Uterus (tissue), 4 donors: ENCODE measurements around the gene IRX4. TPM values are rescaled to one million over a fixed set of nuclear protein-coding genes. Genes with fewer than 3 reads are reported as not detected.

Experiments
- DNase-seq, 2 donors: peaks; one replicate each; pipeline ENCODE4 v3.0.0-alpha.2; 2019 to 2020
- H3K27ac ChIP-seq, 2 donors: fragments of 200-600 bp; sonication (generic); 1 replicate in 1 of 2; 2 replicates in 1 of 2; pipeline ENCODE4 v1.5.1; 2016 to 2018
- H3K27me3 ChIP-seq, 2 donors: fragments of 200-600 bp; sonication (generic); one replicate each; pipeline ENCODE4 v1.5.1; 2018 to 2019; ENCODE audit warnings: control low read depth in 1 of 2
- H3K36me3 ChIP-seq, 2 donors: fragments of 200-600 bp; sonication (generic); one replicate each; pipeline ENCODE4 v1.5.1; 2019; ENCODE audit warnings: control low read depth in 1 of 2
- H3K4me1 ChIP-seq, 2 donors: fragments of 200-600 bp; sonication (generic); one replicate each; pipeline ENCODE4 v1.5.1; 2018 to 2019; ENCODE audit warnings: control low read depth in 1 of 2
- H3K4me3 ChIP-seq, 2 donors: fragments of 200-600 bp; sonication (generic); 1 replicate in 1 of 2; 2 replicates in 1 of 2; pipeline ENCODE4 v1.5.1; 2018 to 2019; ENCODE audit warnings: mild to moderate bottlenecking in 1 of 2
- H3K9me3 ChIP-seq, 2 donors: fragments of 200-600 bp; sonication (generic); one replicate each; pipeline ENCODE4 v1.5.1; 2019; ENCODE audit warnings: control low read depth in 1 of 2
- POLR2A ChIP-seq, 2 donors: fragments of 450-650 bp; IDR thresholded peaks; one replicate each; pipeline ENCODE4 v1.6.1; 2016; ENCODE audit warnings: antibody characterized with exemption in 2 of 2, mild to moderate bottlenecking in 1 of 2, moderate library complexity in 1 of 2
- intact Hi-C: fragments of 100-400 bp; cut with DNase I; formaldehyde crosslinking; loops from one replicate; pipeline ENCODE4 v1.15.1; 2023; ENCODE audit warnings: low total_unique reads
- total RNA-seq, 4 donors: library from RNA; depleted of rRNA in 3 of 4; stranded (reverse); fragments of >200 nt in 3 of 4; gene quantifications; one replicate each; pipeline versions ENCODE4 v1.1.0 to v1.2.4, GENCODE V29; 2014 to 2023
- TF ChIP-seq, protein P1 (sequence below), 4 experiments: fragments of 200-600 bp in 2 of 4; fragments of 450-650 bp in 2 of 4; sonication (generic) in 2 of 4; IDR thresholded peaks; one replicate each; pipeline ENCODE4 v1.5.1; 2016 to 2019; ENCODE audit warnings: antibody characterized with exemption in 4 of 4, mild to moderate bottlenecking in 2 of 4, moderate library complexity in 1 of 4
- donor health status: DM: yes; HTN: yes; CAD: no.

Gene IRX4
- total RNA-seq, 4 donors from 2014 or later: not detected

DNA sequence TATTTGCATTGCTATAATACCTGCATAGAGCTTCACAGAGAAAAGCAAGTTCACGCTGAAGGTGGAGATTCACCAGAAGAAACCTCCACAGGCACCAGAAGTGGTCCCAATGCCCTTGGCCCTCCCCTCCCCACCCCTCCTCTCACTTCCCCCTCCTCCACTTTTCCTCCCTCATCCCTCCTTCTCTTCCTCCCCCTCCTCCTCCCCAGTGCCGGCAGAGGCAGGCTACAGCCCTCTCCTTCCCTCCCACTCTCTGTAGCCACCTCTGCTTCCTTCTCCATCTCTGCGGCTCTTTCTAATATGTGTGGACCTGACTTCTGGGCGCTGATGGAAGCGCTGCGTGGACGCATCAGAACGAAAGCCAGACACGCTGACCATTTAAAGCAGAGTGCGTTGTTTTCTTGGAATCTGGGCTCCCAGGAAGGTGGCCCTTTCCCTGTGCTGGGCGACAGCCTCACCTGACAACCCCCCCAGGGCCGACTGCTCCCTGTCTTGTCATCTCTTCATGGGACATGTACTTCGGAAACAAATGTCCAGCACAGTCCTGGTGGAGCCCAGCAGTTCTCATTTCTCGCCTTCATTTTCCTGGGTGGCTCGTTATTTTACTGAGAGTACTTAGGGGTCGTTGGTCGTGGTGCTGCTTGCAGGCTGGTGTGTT lies 52.0 kb downstream of the IRX4 start:
- DNase-seq: no peak
- Histone ChIP-seq H3K27me3 (no peaks in the 10 kb centered on the region), H3K4me1 (no peaks in the 10 kb centered on the region), H3K9me3 (no peaks in the 10 kb centered on the region), H3K4me3 (no peak overlapping the region), H3K27ac (no peak overlapping the region), H3K36me3 (no peaks in the 10 kb centered on the region)
- intact Hi-C loops: no loop called here
- TF ChIP-seq, protein P1, sequence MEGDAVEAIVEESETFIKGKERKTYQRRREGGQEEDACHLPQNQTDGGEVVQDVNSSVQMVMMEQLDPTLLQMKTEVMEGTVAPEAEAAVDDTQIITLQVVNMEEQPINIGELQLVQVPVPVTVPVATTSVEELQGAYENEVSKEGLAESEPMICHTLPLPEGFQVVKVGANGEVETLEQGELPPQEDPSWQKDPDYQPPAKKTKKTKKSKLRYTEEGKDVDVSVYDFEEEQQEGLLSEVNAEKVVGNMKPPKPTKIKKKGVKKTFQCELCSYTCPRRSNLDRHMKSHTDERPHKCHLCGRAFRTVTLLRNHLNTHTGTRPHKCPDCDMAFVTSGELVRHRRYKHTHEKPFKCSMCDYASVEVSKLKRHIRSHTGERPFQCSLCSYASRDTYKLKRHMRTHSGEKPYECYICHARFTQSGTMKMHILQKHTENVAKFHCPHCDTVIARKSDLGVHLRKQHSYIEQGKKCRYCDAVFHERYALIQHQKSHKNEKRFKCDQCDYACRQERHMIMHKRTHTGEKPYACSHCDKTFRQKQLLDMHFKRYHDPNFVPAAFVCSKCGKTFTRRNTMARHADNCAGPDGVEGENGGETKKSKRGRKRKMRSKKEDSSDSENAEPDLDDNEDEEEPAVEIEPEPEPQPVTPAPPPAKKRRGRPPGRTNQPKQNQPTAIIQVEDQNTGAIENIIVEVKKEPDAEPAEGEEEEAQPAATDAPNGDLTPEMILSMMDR (IDR thresholded peaks at IDR 0.05): no peak
- TF ChIP-seq POLR2A (IDR thresholded peaks at IDR 0.05): no peak

DNA sequence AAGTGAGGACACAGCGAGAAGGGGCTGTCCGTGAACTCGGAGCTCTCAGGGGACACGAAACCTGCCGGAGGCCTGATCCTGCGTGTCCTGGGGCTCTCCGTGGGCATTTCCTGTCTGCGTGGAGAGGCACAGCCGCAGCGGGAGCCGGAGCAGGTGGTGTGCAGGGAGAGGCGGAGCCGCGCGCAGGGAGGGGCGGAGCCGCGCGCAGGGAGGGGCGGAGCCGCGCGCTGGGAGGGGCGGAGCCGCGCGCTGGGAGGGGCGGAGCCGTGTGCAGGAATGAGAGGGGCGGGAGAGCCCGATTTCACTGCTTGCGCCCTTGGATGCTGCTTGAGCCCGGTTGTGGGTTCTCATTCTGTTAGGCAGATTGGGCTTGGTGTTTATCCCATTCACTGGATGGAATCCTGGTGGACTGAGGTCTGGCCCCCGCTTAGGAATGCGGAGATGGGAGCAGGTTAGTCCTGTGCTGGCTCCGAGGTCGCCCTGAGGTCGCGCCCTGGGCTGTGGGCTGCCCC lies 54.8 kb downstream of the IRX4 start:
- Histone ChIP-seq H3K27me3 (no peaks in the 10 kb centered on the region), H3K9me3 (no peaks in the 10 kb centered on the region), H3K4me3 (no peak overlapping the region), H3K36me3 (no peaks in the 10 kb centered on the region), H3K27ac (no peak overlapping the region), H3K4me1 (no peaks in the 10 kb centered on the region)
- DNase-seq: no peak
- TF ChIP-seq, protein P1 (IDR thresholded peaks at IDR 0.05): no peak
- TF ChIP-seq POLR2A (IDR thresholded peaks at IDR 0.05): no peak
- intact Hi-C loops: no loop called here

Other genes with a start within 250 kb of the IRX4 start
- gene MRPL36, start 83.1 kb downstream of the IRX4 start, total RNA-seq: 100 to 1,000 TPM in 1 of 4 donors, 10 to 100 TPM in 3; 14.4 to 107 (median 31.6) TPM
- 10 to 100 TPM in 3 of 4 donors, 1 to 10 TPM in 1; 8.5 to 17.9 (median 14.6) TPM for gene NDUFS6, start 81.5 kb downstream of the IRX4 start, total RNA-seq